ENCODE measurements around the gene DLG5. TPM values are rescaled to one million over a fixed set of nuclear protein-coding genes. Genes with fewer than 3 reads are reported as not detected.

DLG5 gene, protein sequence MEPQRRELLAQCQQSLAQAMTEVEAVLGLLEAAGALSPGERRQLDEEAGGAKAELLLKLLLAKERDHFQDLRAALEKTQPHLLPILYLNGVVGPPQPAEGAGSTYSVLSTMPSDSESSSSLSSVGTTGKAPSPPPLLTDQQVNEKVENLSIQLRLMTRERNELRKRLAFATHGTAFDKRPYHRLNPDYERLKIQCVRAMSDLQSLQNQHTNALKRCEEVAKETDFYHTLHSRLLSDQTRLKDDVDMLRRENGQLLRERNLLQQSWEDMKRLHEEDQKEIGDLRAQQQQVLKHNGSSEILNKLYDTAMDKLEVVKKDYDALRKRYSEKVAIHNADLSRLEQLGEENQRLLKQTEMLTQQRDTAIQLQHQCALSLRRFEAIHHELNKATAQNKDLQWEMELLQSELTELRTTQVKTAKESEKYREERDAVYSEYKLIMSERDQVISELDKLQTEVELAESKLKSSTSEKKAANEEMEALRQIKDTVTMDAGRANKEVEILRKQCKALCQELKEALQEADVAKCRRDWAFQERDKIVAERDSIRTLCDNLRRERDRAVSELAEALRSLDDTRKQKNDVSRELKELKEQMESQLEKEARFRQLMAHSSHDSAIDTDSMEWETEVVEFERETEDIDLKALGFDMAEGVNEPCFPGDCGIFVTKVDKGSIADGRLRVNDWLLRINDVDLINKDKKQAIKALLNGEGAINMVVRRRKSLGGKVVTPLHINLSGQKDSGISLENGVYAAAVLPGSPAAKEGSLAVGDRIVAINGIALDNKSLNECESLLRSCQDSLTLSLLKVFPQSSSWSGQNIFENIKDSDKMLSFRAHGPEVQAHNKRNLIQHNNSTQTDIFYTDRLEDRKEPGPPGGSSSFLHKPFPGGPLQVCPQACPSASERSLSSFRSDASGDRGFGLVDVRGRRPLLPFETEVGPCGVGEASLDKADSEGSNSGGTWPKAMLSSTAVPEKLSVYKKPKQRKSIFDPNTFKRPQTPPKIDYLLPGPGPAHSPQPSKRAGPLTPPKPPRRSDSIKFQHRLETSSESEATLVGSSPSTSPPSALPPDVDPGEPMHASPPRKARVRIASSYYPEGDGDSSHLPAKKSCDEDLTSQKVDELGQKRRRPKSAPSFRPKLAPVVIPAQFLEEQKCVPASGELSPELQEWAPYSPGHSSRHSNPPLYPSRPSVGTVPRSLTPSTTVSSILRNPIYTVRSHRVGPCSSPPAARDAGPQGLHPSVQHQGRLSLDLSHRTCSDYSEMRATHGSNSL (N-terminal part only)
- 24.4 and 34.3 TPM in 2 replicates for total RNA-seq

GRCh38 chr10:77926566-77927401 is at the start of gene DLG5:
TSS of gene DLG5 (minus strand) at chr10:77926755. CDS start at chr10:77926520, 235 bp downstream.

Other genes with a start within 250 kb of the DLG5 start
- 22.9 and 23.1 TPM in 2 replicates for gene POLR3A, start 102.8 kb upstream of the DLG5 start, total RNA-seq
- 2,637 and 2,753 TPM in 2 replicates for gene RPS24, start 107.1 kb upstream of the DLG5 start, total RNA-seq